ENCODE measurements around the gene TNF.
A peak's percentile ranks its signal among the peaks of the same experiment; 100 is the strongest.
"Not testable (repeated sequence)": the region's sequence is repeated elsewhere in the genome, so short reads cannot be mapped to it uniquely, and the experiment has no call there.

The TNF gene

GRCh38 chr6:31551371-31551770, 24.0 kb upstream of the TNF start:
- not testable (repeated sequence) for H2AFZ ChIP-seq (ENCODE audit: low read depth, low read length, severe bottlenecking); H4K20me1 ChIP-seq (ENCODE audit: low read depth, low read length); H3K27me3 ChIP-seq (ENCODE audit: low read length); H3K9me2 ChIP-seq (replicated peaks; ENCODE audit: insufficient read depth, low read length); H3K4me3 ChIP-seq (ENCODE audit: insufficient read depth, low read length, poor library complexity, severe bottlenecking); H3K36me3 ChIP-seq (ENCODE audit: low read length); H3K9me3 ChIP-seq (ENCODE audit: insufficient read depth, low read length); H3K9ac ChIP-seq (ENCODE audit: low read length)
- peak overlapping the region; percentile 26 for H3K4me2 ChIP-seq (ENCODE audit: low read depth, low read length, poor library complexity, severe bottlenecking)
- H3F3A ChIP-seq (ENCODE audit: insufficient read depth) = peaks cover 64% of the 10 kb centered on the region
- H3K79me2 ChIP-seq (ENCODE audit: insufficient read depth, low read length) = peaks cover 21% of the 10 kb centered on the region
- TF ChIP-seq, protein P1, sequence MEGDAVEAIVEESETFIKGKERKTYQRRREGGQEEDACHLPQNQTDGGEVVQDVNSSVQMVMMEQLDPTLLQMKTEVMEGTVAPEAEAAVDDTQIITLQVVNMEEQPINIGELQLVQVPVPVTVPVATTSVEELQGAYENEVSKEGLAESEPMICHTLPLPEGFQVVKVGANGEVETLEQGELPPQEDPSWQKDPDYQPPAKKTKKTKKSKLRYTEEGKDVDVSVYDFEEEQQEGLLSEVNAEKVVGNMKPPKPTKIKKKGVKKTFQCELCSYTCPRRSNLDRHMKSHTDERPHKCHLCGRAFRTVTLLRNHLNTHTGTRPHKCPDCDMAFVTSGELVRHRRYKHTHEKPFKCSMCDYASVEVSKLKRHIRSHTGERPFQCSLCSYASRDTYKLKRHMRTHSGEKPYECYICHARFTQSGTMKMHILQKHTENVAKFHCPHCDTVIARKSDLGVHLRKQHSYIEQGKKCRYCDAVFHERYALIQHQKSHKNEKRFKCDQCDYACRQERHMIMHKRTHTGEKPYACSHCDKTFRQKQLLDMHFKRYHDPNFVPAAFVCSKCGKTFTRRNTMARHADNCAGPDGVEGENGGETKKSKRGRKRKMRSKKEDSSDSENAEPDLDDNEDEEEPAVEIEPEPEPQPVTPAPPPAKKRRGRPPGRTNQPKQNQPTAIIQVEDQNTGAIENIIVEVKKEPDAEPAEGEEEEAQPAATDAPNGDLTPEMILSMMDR (IDR thresholded peaks at IDR 0.05; ENCODE audit: insufficient read depth, low read length, poor library complexity, severe bottlenecking) = peak; percentile 93
- peak overlapping the region; percentile 29; the same call in 1 of the 2 replicates for H3K27ac ChIP-seq (ENCODE audit: low read depth, low read length)

GRCh38 chr6:31556307-31556706, 19.1 kb upstream of the TNF start:
- no peak for TF ChIP-seq EZH2phosphoT487 (conservative IDR thresholded peaks at IDR 0.05; ENCODE audit: low read length)
- TF ChIP-seq, protein P1 (IDR thresholded peaks at IDR 0.05; ENCODE audit: insufficient read depth, low read length, poor library complexity, severe bottlenecking) = no peak
- H3K36me3 ChIP-seq (ENCODE audit: low read length) = no peaks in the 10 kb centered on the region
- H3K4me3 ChIP-seq (ENCODE audit: insufficient read depth, low read length, poor library complexity, severe bottlenecking) = no peak overlapping the region
- H3K27me3 ChIP-seq (ENCODE audit: low read length) = no peaks in the 10 kb centered on the region
- H3K9me3 ChIP-seq (ENCODE audit: insufficient read depth, low read length) = no peaks in the 10 kb centered on the region
- peak overlapping the region; percentile 33 for H3K4me2 ChIP-seq (ENCODE audit: low read depth, low read length, poor library complexity, severe bottlenecking)
- H4K20me1 ChIP-seq (ENCODE audit: low read depth, low read length) = no peaks in the 10 kb centered on the region
- peaks cover 17% of the 10 kb centered on the region; the same call in 1 of the 2 replicates for H3K79me2 ChIP-seq (ENCODE audit: insufficient read depth, low read length)
- peak overlapping the region; percentile 72 for H3K27ac ChIP-seq (ENCODE audit: low read depth, low read length)
- no peaks in the 10 kb centered on the region for H3K9me2 ChIP-seq (replicated peaks; ENCODE audit: insufficient read depth, low read length)
- no peak overlapping the region for H2AFZ ChIP-seq (ENCODE audit: low read depth, low read length, severe bottlenecking)
- H3K9ac ChIP-seq (ENCODE audit: low read length) = peak overlapping the region; percentile 8; the same call in 1 of the 2 replicates
- peaks cover 64% of the 10 kb centered on the region for H3F3A ChIP-seq (ENCODE audit: insufficient read depth)

- peaks cover 77% of the 10 kb centered on the region for H3F3A ChIP-seq (ENCODE audit: insufficient read depth)
- H3K9me3 ChIP-seq (ENCODE audit: insufficient read depth, low read length) = no peaks in the 10 kb centered on the region
- H3K36me3 ChIP-seq (ENCODE audit: low read length) = no peaks in the 10 kb centered on the region
- no peaks in the 10 kb centered on the region for H4K20me1 ChIP-seq (ENCODE audit: low read depth, low read length)
- peak overlapping the region; percentile 94 for H3K27ac ChIP-seq (ENCODE audit: low read depth, low read length)
- H3K9ac ChIP-seq (ENCODE audit: low read length) = peak overlapping the region; percentile 69
- no peaks in the 10 kb centered on the region for H3K9me2 ChIP-seq (replicated peaks; ENCODE audit: insufficient read depth, low read length)
- TF ChIP-seq, protein P1 (IDR thresholded peaks at IDR 0.05; ENCODE audit: insufficient read depth, low read length, poor library complexity, severe bottlenecking) = no peak
- TF ChIP-seq EZH2phosphoT487 (conservative IDR thresholded peaks at IDR 0.05; ENCODE audit: low read length) = no peak
- H3K4me3 ChIP-seq (ENCODE audit: insufficient read depth, low read length, poor library complexity, severe bottlenecking) = no peak overlapping the region
- H2AFZ ChIP-seq (ENCODE audit: low read depth, low read length, severe bottlenecking) = no peak overlapping the region
- H3K79me2 ChIP-seq (ENCODE audit: insufficient read depth, low read length) = peaks cover 17% of the 10 kb centered on the region; the same call in 1 of the 2 replicates
- peak overlapping the region; percentile 77 for H3K4me2 ChIP-seq (ENCODE audit: low read depth, low read length, poor library complexity, severe bottlenecking)
- no peaks in the 10 kb centered on the region for H3K27me3 ChIP-seq (ENCODE audit: low read length)
Observed at GRCh38 chr6:31557443-31558317, 17.7 kb upstream of the TNF start.
